ENCODE measurements around the gene NR5A2. TPM values are rescaled to one million over a fixed set of nuclear protein-coding genes. Genes with fewer than 3 reads are reported as not detected.

NR5A2 gene
- total RNA-seq, 1 experiment from 2014 or later: 22.3 TPM

- H3K4me1 Mint-ChIP-seq: peaks cover 35% of the 10 kb centered on the region
- POLR2A ChIA-PET: interaction anchor here (0.8 to 1.6 kb wide), 3 partner anchors 9 to 14 kb away, joined by 3 to 7 read pairs (median 3); no protein-coding TSS in a partner anchor
- TF ChIP-seq ZBTB43 (CRISPR knock-in tag; IDR thresholded peaks at IDR 0.05) (0 out of 2 replicates have a peak, but pooled peaks have one; percentile 48), FOXK1 (CRISPR knock-in tag; IDR thresholded peaks at IDR 0.05) (no peak; the same call in 1 of the 2 replicates), ETV6 (CRISPR knock-in tag; IDR thresholded peaks at IDR 0.05) (peak; percentile 73; the same call in 1 of the 2 replicates), IRF1 (CRISPR knock-in tag; IDR thresholded peaks at IDR 0.05) (no peak), ZMAT4 (CRISPR knock-in tag; IDR thresholded peaks at IDR 0.05) (no peak), ZNF138 (CRISPR knock-in tag; conservative IDR thresholded peaks at IDR 0.05) (no peak), ZNF281 (CRISPR knock-in tag; IDR thresholded peaks at IDR 0.05) (0 out of 2 replicates have a peak, but pooled peaks have one; percentile 28), ZNF425 (CRISPR knock-in tag; conservative IDR thresholded peaks at IDR 0.05) (no peak), PRDM15 (CRISPR knock-in tag; IDR thresholded peaks at IDR 0.05) (0 out of 2 replicates have a peak, but pooled peaks have one; percentile 24), FOXP1 (CRISPR knock-in tag; IDR thresholded peaks at IDR 0.05; ENCODE audit: borderline replicate concordance) (no peak), NFE2L1 (CRISPR knock-in tag; IDR thresholded peaks at IDR 0.05) (no peak), ATF1 (CRISPR knock-in tag; IDR thresholded peaks at IDR 0.05) (no peak), FOXJ3 (CRISPR knock-in tag; IDR thresholded peaks at IDR 0.05; ENCODE audit: borderline replicate concordance) (no peak), FOXP4 (CRISPR knock-in tag; IDR thresholded peaks at IDR 0.05) (0 out of 2 replicates have a peak, but pooled peaks have one; percentile 18), TEAD1 (CRISPR knock-in tag; IDR thresholded peaks at IDR 0.05) (no peak; the same call in 1 of the 2 replicates), PREB (CRISPR knock-in tag; IDR thresholded peaks at IDR 0.05; ENCODE audit: borderline replicate concordance) (no peak), USF2 (CRISPR knock-in tag; IDR thresholded peaks at IDR 0.05) (no peak), HMGA2 (CRISPR knock-in tag; IDR thresholded peaks at IDR 0.05) (no peak), NR3C1 (CRISPR knock-in tag; conservative IDR thresholded peaks at IDR 0.05; ENCODE audit: low read depth) (no peak), JUN (CRISPR knock-in tag; IDR thresholded peaks at IDR 0.05) (no peak)
Measured at GRCh38 chr1:200038981-200039848, 11.7 kb downstream of the NR5A2 start.

More at GRCh38 chr1:200038981-200039848, 11.7 kb downstream of the NR5A2 start:
- H3K4me3 Mint-ChIP-seq: peak overlapping the region; percentile 97
- ATAC-seq (peak; percentile 32), DNase-seq (ENCODE audit: low spot score) (peak; percentile 79)
- H3K27me3 Mint-ChIP-seq (ENCODE audit: low read depth): peaks cover 39% of the 10 kb centered on the region
- CTCF ChIA-PET: interaction anchor here (0.8 to 2.2 kb wide), 2 partner anchors 11 to 85 kb away, joined by 3 to 8 read pairs; no protein-coding TSS in a partner anchor
- peaks cover 3% of the 10 kb centered on the region for H3K36me3 Mint-ChIP-seq
- H3K9me3 Mint-ChIP-seq: no peaks in the 10 kb centered on the region
- peak overlapping the region; percentile 95 for H3K27ac Mint-ChIP-seq
